ENCODE results near the gene AKT1.

DNA sequence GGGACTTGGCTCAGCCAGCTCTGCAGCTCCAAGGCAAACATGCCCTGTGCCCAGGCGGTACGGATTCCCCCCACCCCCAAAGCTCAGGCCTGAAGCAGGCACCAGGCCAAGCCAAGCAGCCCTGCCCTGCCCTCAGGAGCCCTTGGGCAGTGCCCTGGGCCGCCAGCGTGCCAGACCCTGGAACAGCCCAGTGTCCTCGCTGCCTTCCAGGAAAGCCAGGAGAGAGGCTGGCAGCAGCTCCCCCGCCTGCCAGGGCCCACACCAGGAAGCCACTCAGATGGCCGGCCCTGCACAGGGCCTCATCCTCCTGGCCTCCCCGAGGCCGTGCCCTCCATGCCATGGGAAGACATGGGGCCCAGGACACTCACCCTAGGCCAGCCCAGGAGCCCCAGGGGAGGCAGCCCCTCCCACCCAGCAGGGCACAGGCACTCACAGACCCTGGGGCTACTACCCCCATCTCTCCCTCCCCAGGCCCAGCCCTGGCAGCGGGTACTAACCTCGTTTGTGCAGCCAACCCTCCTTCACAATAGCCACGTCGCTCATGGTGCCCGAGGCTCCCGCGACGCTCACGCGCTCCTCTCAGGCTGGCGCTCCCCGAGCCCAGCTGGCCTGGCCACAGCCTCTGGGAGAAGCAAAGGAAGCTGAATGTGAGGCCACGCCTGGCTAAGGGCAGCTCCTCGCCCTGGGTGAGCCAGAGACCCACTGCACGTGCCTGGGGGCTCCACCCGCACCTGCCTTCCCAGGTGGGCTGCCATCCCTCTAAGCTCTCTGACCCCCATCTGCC, 3.3 kb downstream of the AKT1 start:
- TF ChIP-seq, protein P1, sequence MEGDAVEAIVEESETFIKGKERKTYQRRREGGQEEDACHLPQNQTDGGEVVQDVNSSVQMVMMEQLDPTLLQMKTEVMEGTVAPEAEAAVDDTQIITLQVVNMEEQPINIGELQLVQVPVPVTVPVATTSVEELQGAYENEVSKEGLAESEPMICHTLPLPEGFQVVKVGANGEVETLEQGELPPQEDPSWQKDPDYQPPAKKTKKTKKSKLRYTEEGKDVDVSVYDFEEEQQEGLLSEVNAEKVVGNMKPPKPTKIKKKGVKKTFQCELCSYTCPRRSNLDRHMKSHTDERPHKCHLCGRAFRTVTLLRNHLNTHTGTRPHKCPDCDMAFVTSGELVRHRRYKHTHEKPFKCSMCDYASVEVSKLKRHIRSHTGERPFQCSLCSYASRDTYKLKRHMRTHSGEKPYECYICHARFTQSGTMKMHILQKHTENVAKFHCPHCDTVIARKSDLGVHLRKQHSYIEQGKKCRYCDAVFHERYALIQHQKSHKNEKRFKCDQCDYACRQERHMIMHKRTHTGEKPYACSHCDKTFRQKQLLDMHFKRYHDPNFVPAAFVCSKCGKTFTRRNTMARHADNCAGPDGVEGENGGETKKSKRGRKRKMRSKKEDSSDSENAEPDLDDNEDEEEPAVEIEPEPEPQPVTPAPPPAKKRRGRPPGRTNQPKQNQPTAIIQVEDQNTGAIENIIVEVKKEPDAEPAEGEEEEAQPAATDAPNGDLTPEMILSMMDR (IDR thresholded peaks at IDR 0.05; ENCODE audit: low read depth, low read length, poor library complexity, severe bottlenecking): no peak
- TF ChIP-seq EZH2phosphoT487 (IDR thresholded peaks at IDR 0.05; ENCODE audit: borderline replicate concordance, low read length): no peak

All from DOHH2 (cell line).